ENCODE results near the gene IPO13.
A peak's percentile ranks its signal among the peaks of the same experiment; 100 is the strongest.

Gene IPO13

GRCh38 chr1:43946236-43947060 is at the start of gene IPO13:
IPO13 (plus strand) TSS chr1:43946950; CDS start chr1:43947601, 651 bp downstream.
- DNase-seq = peak; percentile 95

- no peak for DNase-seq
Measured at GRCh38 chr1:43898981-43899380, 47.8 kb upstream of the IPO13 start.

DNA sequence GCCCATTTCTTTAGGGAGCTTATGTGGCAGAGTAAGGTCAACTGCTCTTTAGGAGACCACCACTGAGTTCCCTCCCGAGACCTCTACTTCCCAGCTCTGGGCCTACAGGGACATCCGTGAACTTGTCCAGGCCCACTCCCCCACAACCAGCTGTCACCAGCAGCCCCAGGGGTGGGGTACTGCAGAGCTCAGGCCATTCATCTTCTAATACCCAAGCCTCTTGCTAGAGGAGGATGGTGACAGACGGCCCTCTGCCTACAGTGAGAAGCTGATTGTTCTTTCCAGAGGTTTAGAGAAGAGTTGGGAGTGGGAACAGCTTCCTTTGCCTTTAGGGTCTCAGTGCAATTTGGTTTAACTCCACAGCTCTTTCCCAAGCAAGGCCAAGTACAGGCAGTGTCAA is 46.4 kb upstream of the IPO13 start:
- DNase-seq = no peak

DNA sequence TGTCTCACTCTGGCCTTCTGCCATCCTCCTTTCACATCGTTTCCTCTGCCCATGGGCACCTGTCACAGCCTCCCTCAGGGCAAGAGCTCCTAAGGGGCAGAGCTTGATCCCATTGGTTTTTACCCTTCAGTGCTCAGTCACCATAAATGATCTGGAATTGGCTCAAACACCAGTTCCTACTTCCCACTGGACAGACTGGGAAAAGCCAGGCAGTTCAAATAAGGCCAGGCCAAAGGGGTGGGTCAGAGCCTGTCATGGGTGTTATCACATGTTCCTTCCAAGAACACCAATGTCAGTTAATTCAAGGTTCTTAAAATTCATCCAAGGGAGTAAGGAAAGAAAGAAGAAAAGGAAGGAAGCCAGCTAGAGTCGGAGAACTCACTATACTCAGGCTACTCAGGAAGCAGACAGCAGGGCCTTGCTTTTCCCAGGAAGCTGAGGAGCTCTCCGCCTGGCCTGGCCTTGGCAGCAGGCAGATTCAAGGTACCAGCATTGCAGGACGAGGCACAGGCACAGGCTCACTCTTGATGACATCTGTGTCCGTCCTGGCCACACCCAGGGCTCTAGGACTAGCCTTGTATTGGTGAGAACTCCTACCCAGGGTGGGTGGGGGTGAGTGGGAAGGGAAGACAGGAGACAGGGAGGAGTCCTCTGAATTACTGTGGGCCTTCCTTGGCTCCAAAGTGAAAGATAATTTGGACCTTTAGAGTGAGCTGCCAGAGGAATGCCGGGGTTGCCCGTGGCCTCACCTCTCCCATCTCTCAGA is 45.4 kb upstream of the IPO13 start:
- DNase-seq = no peak

DNA sequence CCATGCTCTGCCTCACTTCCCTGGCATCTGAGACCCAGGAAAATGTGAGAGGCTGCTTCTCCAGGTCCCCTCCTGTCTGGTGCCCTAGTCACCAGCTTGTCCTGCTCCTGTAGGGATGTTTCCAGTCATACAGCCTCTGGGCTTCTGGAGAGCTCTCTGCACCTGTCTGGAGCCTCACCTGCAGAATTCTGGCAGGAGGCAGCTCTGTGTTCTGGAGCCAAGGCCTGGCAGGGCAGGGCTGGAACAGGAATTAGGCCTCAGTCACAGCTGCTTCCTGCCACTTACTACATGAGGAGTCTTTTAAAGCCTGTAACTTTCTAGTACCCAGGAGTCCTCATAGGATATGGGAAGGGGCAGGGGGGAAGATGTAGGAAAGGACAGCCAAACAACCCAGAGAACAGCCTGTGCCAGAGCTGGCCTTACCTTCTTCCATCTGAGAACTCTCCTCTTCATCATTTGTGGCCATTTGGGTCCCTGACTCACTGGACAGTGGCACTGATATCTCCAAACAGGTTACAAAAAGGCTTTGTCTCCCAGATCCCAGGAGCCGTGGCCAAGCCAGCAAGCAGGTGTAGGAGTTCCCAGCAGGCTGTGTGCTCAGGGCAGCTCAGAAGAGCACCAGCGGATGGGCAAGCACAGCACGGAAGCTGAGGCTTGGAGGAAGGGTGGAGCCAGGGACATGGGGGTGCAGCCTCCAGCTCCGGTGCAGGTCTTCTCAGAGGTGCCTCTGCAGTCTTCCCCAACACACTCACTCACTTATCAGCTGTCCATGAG is 44.5 kb upstream of the IPO13 start:
- DNase-seq = no peak

DNA sequence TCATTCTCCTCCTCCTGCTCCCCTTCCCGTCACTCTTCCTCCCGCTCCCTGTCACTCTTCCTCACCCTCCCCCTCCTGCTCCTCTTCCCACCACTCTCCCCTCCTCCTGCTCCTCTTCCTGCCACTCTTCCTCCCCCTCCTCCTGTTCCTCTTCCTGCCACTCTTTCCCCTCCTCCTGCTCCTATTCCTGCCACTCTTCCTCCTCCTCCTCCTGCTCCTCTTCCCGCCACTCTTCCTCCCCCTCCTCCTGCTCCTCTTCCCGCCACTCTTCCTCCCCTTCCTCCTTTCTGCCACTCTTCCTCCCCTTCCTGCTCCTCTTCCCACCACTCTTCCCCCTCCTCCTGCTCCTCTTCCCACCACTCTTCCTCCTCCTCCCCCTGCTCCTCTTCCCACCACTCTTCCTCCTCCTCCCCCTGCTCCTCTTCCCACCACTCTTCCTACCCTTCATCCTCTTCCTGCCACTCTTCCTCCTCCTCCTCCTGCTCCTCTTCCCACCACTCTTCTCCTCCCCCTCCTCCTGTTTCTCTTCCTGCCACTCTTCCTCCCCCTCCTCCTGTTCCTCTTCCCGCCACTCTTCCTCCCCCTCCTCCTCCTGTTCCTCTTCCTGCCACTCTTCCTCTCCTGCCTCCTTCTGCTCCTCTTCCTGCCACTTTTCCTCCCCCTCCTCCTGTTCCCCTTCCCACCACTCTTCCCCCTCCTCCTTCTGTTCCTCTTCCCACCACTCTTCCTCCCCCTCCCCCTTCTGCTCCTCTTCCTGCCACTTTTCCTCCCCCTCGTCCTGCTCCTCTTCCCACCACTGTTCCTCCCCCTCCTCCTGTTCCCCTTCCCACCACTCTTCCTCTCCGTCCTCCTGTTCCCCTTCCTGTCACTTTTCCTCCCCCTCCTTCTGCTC is 41.8 kb upstream of the IPO13 start:
- DNase-seq = no peak

- no peak for DNase-seq
Measured at GRCh38 chr1:43908226-43908625, 38.5 kb upstream of the IPO13 start.

DNA sequence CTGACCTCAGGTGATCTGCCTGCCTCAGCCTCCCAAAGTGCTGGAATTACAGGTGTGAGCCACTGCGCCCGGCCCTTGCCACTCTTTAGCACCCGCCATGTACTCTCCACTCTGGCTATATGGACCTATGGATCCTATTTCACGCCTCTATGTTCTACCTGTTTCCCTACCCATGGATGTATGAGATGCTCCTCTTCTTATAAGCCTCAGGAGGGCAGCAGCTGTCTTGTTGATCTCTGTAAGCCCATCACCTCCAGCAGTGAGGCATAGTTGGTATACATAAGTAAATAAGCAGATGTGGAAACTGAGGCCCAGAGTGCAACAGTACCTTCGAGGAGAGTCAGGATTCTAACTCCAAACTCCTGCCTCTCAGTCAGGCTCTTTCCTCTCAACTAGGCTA is 37.9 kb upstream of the IPO13 start:
- DNase-seq = no peak

DNA sequence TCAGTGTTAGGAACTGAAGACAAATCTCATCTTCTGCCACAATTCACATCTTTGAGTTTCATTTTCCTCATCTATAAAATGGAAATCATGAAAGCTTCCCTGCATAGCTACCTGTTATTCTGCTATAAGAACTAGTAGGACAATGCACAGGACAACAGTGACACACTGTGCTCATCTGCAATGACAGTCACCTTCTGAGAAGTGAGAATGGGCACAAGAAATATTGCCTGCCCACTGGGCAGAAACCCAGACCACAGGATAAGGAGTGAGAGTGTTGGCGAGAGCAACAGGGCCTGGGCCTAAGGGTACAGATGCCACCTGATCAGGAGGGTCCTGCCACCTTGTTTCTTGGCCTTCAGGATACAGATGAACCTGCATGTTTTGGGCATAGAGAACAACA is 36.4 kb upstream of the IPO13 start:
- no peak for DNase-seq

DNA sequence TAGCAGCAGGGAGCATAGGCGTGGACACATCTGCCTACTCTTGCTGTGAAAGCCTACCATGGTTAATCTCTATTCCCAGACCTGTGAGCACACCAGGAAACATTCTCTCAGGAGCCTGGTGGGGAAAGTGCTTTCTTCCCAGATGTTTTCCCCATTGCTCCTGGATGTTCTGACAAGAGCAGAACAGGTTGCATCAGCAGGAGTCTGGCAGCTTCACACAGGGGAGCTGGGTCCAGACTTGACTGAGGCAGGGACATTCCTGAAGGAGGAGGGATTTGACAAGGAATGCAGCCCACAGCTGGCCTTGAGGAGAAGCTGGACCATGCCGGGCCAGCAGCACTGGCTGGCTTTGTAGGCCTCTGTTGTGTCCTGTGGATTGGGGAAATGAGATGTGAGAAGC is 34.1 kb upstream of the IPO13 start:
- no peak for DNase-seq

DNA sequence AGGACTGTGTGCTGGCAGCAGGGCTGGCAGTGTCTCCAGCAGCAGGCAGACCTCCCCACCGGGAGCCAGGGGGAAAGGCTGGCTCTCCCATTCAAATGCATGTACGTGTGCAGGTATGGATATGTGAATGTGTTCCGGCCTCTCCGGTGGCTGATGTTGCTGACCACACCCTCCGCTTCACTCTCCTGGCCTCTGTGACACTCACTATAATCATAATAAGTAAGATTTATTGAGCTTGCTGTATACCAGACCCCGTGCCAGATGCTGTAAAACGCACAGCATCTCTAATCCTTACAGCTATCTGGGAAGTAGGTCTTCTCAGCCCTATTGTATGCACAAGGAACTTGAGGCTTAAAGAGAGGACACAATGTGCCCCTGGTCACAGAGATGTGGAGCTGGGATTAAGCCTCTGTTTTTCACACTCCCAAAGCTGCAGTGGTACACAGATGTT is 33.7 kb upstream of the IPO13 start:
- no peak for DNase-seq

- DNase-seq = no peak
Measured at GRCh38 chr1:43913666-43914360, 32.9 kb upstream of the IPO13 start.

GRCh38 chr1:43914576-43915525 is 31.9 kb upstream of the IPO13 start:
- DNase-seq = no peak

- no peak for DNase-seq
Measured at GRCh38 chr1:43919906-43920305, 26.8 kb upstream of the IPO13 start.

GRCh38 chr1:43921022-43921421 is 25.7 kb upstream of the IPO13 start:
- no peak for DNase-seq

GRCh38 chr1:43924516-43924915 is 22.2 kb upstream of the IPO13 start:
- no peak for DNase-seq

DNA sequence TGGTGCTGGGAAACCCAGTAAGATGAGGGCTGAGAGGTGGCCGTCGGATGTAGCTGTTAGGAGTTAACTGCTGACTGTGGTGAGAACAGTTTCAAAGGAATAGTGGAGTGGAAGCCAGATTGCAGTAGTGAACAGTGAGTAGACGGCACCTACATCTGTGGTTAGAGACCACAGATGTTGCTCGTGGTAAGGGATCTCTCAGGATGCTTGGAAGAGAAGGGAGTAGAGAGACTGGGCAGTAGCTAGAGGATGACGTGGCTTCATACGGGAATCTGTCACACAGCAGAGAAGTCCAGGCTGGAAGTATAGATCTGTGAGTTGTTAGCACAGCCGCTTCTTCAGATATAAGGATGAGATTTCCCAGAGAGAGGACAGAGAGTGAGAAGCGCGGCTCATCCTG is 20.9 kb upstream of the IPO13 start:
- no peak for DNase-seq

DNA sequence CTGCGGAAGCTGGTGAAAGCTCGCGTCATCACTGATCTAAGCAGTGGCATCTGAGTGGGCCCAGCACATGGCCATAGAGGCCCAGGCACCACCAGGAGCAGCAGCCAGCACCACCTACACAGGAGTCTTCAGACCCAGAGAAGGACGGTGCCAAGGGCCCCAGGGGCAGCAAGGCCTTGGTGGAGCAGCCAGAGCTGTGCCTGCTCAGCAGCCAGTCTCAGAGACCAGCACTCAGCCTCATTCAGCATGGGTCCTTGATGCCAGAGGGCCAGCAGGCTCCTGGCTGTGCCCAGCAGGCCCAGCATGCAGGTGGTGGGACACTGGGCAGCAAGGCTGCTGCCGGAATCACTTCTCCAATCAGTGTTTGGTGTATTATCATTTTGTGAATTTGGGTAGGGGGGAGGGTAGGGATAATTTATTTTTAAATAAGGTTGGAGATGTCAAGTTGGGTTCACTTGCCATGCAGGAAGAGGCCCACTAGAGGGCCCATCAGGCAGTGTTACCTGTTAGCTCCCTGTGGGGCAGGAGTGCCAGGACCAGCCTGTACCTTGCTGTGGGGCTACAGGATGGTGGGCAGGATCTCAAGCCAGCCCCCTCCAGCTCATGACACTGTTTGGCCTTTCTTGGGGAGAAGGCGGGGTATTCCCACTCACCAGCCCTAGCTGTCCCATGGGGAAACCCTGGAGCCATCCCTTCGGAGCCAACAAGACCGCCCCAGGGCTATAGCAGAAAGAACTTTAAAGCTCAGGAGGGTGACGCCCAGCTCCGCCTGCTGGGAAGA is 16.4 kb upstream of the IPO13 start:
- no peak for DNase-seq

DNA sequence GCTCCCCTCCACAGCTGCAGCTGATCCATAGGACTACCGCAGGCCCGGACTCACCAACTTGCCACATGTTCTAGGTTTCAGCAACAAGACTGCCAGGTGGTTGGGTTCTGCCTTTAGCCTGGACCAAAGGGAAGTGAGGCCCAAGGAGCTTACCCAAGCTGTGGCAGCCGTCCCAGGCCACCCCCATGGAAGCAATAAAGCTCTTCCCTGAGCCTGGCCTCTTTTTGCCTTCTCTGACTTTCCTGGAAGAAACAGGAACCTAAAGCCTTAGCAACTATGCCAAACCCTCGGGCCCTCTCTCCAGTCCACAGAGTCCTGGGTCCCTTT is 15.8 kb upstream of the IPO13 start:
- no peak for DNase-seq

Measured in HCEC 1CT (cell line).